ENCODE results near the gene STK24.

The STK24 gene

GRCh38 chr13:98557937-98558792, 18.7 kb downstream of the STK24 start:
- H3K9me2 ChIP-seq (replicated peaks; ENCODE audit: insufficient read depth, low read length): no peaks in the 10 kb centered on the region
- no peak overlapping the region for H3K9ac ChIP-seq (ENCODE audit: low read length)
- no peak overlapping the region for H3K4me2 ChIP-seq (ENCODE audit: low read depth, low read length, poor library complexity, severe bottlenecking)
- H3K36me3 ChIP-seq (ENCODE audit: low read length): no peaks in the 10 kb centered on the region
- no peaks in the 10 kb centered on the region for H3K9me3 ChIP-seq (ENCODE audit: insufficient read depth, low read length)
- H2AFZ ChIP-seq (ENCODE audit: low read depth, low read length, severe bottlenecking): no peak overlapping the region
- no peak overlapping the region for H3K4me3 ChIP-seq (ENCODE audit: insufficient read depth, low read length, poor library complexity, severe bottlenecking)
- TF ChIP-seq EZH2phosphoT487 (conservative IDR thresholded peaks at IDR 0.05; ENCODE audit: low read length) (no peak), CTCF (IDR thresholded peaks at IDR 0.05; ENCODE audit: insufficient read depth, low read length, poor library complexity, severe bottlenecking) (no peak)
- no peaks in the 10 kb centered on the region for H3F3A ChIP-seq (ENCODE audit: insufficient read depth)
- no peak overlapping the region for H3K27ac ChIP-seq (ENCODE audit: low read depth, low read length)
- H3K79me2 ChIP-seq (ENCODE audit: insufficient read depth, low read length): peaks cover 70% of the 10 kb centered on the region
- peaks cover 12% of the 10 kb centered on the region; the same call in 1 of the 2 replicates for H4K20me1 ChIP-seq (ENCODE audit: low read depth, low read length)
- H3K27me3 ChIP-seq (ENCODE audit: low read length): no peaks in the 10 kb centered on the region

- no peaks in the 10 kb centered on the region for H3K9me2 ChIP-seq (replicated peaks; ENCODE audit: insufficient read depth, low read length)
- H3K79me2 ChIP-seq (ENCODE audit: insufficient read depth, low read length): peaks cover 77% of the 10 kb centered on the region
- no peaks in the 10 kb centered on the region for H3K36me3 ChIP-seq (ENCODE audit: low read length)
- no peak overlapping the region for H3K27ac ChIP-seq (ENCODE audit: low read depth, low read length)
- H3F3A ChIP-seq (ENCODE audit: insufficient read depth): no peaks in the 10 kb centered on the region
- H3K4me2 ChIP-seq (ENCODE audit: low read depth, low read length, poor library complexity, severe bottlenecking): no peak overlapping the region
- no peak overlapping the region for H3K4me3 ChIP-seq (ENCODE audit: insufficient read depth, low read length, poor library complexity, severe bottlenecking)
- H4K20me1 ChIP-seq (ENCODE audit: low read depth, low read length): peaks cover 12% of the 10 kb centered on the region; the same call in 1 of the 2 replicates
- H3K27me3 ChIP-seq (ENCODE audit: low read length): no peaks in the 10 kb centered on the region
- H2AFZ ChIP-seq (ENCODE audit: low read depth, low read length, severe bottlenecking): no peak overlapping the region
- TF ChIP-seq CTCF (IDR thresholded peaks at IDR 0.05; ENCODE audit: insufficient read depth, low read length, poor library complexity, severe bottlenecking) (no peak), EZH2phosphoT487 (conservative IDR thresholded peaks at IDR 0.05; ENCODE audit: low read length) (no peak)
- H3K9ac ChIP-seq (ENCODE audit: low read length): no peak overlapping the region
- no peaks in the 10 kb centered on the region for H3K9me3 ChIP-seq (ENCODE audit: insufficient read depth, low read length)
Measured at GRCh38 chr13:98556968-98557631, 19.8 kb downstream of the STK24 start.

- H3K4me3 ChIP-seq (ENCODE audit: insufficient read depth, low read length, poor library complexity, severe bottlenecking): no peak overlapping the region
- no peak overlapping the region for H2AFZ ChIP-seq (ENCODE audit: low read depth, low read length, severe bottlenecking)
- no peaks in the 10 kb centered on the region for H3K27me3 ChIP-seq (ENCODE audit: low read length)
- H3K27ac ChIP-seq (ENCODE audit: low read depth, low read length): no peak overlapping the region
- H3F3A ChIP-seq (ENCODE audit: insufficient read depth): no peaks in the 10 kb centered on the region
- H4K20me1 ChIP-seq (ENCODE audit: low read depth, low read length): peaks cover 12% of the 10 kb centered on the region; the same call in 1 of the 2 replicates
- H3K36me3 ChIP-seq (ENCODE audit: low read length): no peaks in the 10 kb centered on the region
- no peaks in the 10 kb centered on the region for H3K9me3 ChIP-seq (ENCODE audit: insufficient read depth, low read length)
- no peak overlapping the region for H3K9ac ChIP-seq (ENCODE audit: low read length)
- peaks cover 75% of the 10 kb centered on the region for H3K79me2 ChIP-seq (ENCODE audit: insufficient read depth, low read length)
- H3K4me2 ChIP-seq (ENCODE audit: low read depth, low read length, poor library complexity, severe bottlenecking): no peak overlapping the region
- TF ChIP-seq EZH2phosphoT487 (conservative IDR thresholded peaks at IDR 0.05; ENCODE audit: low read length): no peak
- no peak for TF ChIP-seq CTCF (IDR thresholded peaks at IDR 0.05; ENCODE audit: insufficient read depth, low read length, poor library complexity, severe bottlenecking)
- no peaks in the 10 kb centered on the region for H3K9me2 ChIP-seq (replicated peaks; ENCODE audit: insufficient read depth, low read length)
Measured at GRCh38 chr13:98556142-98556816, 20.6 kb downstream of the STK24 start.

Data from SU-DHL-6 (cell line).